IPS-15b (cell line): ENCODE data around the gene CEP20.
"Not testable (repeated sequence)": the region's sequence is repeated elsewhere in the genome, so short reads cannot be mapped to it uniquely, and the experiment has no call there.

Experiments
- H3K27me3 ChIP-seq: one replicate; pipeline ENCODE4 v1.6.1; 2013; ENCODE audit warnings: low read length; ENCODE audit not compliant: control insufficient read depth, insufficient read depth
- H3K36me3 ChIP-seq: one replicate; pipeline ENCODE4 v1.6.1; 2013; ENCODE audit warnings: low read length; ENCODE audit not compliant: control insufficient read depth, insufficient read depth
- H3K4me1 ChIP-seq: one replicate; pipeline ENCODE4 v1.6.1; 2013; ENCODE audit warnings: mild to moderate bottlenecking, low read length; ENCODE audit not compliant: control insufficient read depth, insufficient read depth
- H3K4me3 ChIP-seq: one replicate; pipeline ENCODE4 v1.5.1; 2013; ENCODE audit warnings: low read depth, low read length
- H3K9ac ChIP-seq: one replicate; pipeline ENCODE4 v1.6.1; 2013; ENCODE audit warnings: low read depth, mild to moderate bottlenecking, low read length
- H3K9me3 ChIP-seq: one replicate; pipeline ENCODE4 v1.6.1; 2013; ENCODE audit warnings: mild to moderate bottlenecking, low read length; ENCODE audit not compliant: control insufficient read depth, insufficient read depth

CEP20 gene

DNA sequence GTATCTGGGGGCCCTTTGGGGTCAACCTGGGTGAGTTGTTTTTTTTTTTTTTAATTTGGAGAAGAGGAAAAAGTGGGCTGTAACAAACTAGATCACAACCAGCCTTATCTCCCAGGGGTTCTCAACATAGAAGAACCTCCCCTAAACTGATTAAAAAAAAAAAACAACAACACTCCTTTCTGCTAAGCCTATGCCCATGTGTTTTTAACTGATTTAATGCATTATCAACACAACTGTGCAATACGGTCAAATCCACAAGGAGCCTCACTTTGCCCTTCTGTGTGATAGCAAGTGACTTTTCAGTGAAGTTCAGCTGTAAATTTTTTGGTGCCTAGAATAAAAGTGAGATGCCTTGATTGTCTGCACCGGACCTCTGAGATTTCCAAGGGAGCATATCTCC is 32.2 kb downstream of the CEP20 start:
- H3K9me3 ChIP-seq: no peaks in the 10 kb centered on the region
- H3K9ac ChIP-seq: no peak overlapping the region
- peaks cover 44% of the 10 kb centered on the region for H3K27me3 ChIP-seq
- no peak overlapping the region for H3K4me3 ChIP-seq
- H3K36me3 ChIP-seq: no peaks in the 10 kb centered on the region
- H3K4me1 ChIP-seq: peaks cover 2% of the 10 kb centered on the region

DNA sequence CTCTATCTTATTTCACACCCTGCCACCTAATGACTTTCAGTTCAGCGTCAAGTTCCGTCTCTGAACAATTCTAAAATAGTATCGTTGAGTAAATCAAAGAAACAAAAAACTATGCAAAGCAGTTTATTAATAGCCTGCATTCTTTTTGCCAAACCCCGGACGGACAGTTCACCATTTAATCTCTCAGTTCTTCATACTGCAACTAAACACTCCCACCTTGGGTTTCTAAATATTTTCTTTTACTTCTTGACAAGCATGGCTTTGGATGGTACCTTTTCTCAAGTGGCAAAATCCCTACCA is 32.7 kb downstream of the CEP20 start:
- Histone ChIP-seq H3K36me3 (no peaks in the 10 kb centered on the region), H3K4me3 (no peak overlapping the region), H3K27me3 (peaks cover 44% of the 10 kb centered on the region), H3K9me3 (no peaks in the 10 kb centered on the region), H3K9ac (no peak overlapping the region), H3K4me1 (peaks cover 2% of the 10 kb centered on the region)

DNA sequence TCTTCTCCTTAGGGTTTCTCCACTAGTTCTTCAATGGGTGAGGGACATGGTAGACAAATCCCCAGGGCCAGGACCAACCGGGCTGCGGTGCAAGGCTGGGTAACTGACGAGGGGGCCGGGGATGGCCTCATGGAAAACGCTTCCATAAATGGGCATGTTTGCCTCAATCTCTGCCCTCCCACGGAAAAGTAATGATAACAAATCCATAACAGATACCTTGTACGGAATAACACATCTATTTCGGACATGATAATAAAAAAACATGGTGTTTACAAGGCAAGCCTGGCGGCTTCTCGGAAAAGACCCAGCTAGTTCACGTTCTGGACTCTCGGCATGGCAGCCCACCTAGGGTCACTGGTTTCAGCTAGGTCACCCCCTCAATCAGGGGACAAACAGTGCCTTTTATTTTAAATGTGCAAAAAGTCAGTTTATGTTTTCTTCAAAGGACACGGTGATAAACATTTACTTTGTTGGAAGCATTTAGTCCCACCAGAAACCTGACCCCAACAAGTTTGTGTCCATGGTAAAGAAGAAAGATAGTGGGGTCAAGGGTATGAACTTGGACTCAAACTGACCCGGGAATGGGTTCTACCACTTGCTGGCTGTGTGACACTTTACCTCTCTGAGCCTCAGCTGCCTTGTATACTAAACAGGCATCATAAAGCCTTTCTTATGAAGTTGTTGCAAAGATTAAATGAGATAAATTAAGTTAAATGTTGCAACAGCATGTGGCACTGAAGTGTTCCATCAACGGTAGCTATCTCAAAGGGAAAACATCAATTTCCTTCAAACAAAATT is 33.3 kb downstream of the CEP20 start:
- no peaks in the 10 kb centered on the region for H3K36me3 ChIP-seq
- no peak overlapping the region for H3K9ac ChIP-seq
- peaks cover 2% of the 10 kb centered on the region for H3K4me1 ChIP-seq
- peaks cover 44% of the 10 kb centered on the region for H3K27me3 ChIP-seq
- no peak overlapping the region for H3K4me3 ChIP-seq
- no peaks in the 10 kb centered on the region for H3K9me3 ChIP-seq

GRCh38 chr16:15854061-15854460 is 34.3 kb downstream of the CEP20 start:
- Histone ChIP-seq H3K4me1 (peaks cover 2% of the 10 kb centered on the region), H3K27me3 (peaks cover 40% of the 10 kb centered on the region)

DNA sequence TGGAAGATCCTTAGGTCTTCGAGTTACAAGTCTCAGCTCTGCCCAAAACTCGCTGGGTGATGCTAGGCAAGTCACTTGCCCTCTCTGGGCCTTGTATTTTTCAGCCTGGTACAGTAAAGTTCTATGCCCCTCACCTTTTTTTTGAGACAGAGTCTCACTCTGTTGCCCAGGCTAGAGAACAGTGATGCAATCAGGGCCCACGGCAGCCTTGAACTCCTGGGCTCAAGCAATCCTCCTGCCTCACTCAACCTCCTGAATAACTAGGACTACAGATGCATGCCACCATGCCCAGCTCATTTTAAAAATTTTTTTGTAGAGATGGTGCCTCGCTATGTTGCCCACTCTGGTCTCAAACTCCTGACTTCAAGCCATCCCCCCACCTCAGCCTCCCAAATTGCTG is 35.4 kb downstream of the CEP20 start:
- Histone ChIP-seq H3K9ac (no peak overlapping the region), H3K4me1 (peaks cover 2% of the 10 kb centered on the region), H3K4me3 (no peak overlapping the region), H3K9me3 (no peaks in the 10 kb centered on the region), H3K27me3 (peaks cover 35% of the 10 kb centered on the region), H3K36me3 (no peaks in the 10 kb centered on the region)

More at GRCh38 chr16:15854061-15854460, 34.3 kb downstream of the CEP20 start:
- Histone ChIP-seq H3K9ac (no peak overlapping the region), H3K4me3 (no peak overlapping the region), H3K36me3 (no peaks in the 10 kb centered on the region), H3K9me3 (no peaks in the 10 kb centered on the region)

DNA sequence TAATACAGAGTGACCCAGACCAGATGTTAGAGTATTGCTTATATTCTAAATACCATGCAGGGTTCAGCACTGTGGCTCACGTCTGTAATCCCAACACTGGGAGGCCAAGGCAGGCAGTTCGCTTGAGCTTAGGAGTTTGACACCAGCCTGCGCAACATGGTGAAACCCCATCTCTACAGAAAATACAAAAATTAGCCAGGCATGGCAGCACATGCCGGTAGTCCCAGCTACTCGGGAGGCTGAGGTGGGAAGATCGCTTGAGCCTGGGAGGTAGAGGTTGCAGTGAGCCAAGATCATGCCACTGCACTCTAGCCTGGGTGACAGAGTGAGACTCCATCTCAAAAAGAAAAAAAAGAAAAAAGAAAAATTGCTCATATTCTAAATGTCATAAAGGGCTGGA is 37.8 kb downstream of the CEP20 start:
- not testable (repeated sequence) for H3K36me3 ChIP-seq, H3K4me3 ChIP-seq, H3K4me1 ChIP-seq, H3K9me3 ChIP-seq, H3K9ac ChIP-seq
- H3K27me3 ChIP-seq: peaks cover 13% of the 10 kb centered on the region

GRCh38 chr16:15849209-15849981 is 39.0 kb downstream of the CEP20 start:
- no peaks in the 10 kb centered on the region for H3K36me3 ChIP-seq
- H3K27me3 ChIP-seq: peaks cover 4% of the 10 kb centered on the region
- H3K9ac ChIP-seq: no peak overlapping the region

DNA sequence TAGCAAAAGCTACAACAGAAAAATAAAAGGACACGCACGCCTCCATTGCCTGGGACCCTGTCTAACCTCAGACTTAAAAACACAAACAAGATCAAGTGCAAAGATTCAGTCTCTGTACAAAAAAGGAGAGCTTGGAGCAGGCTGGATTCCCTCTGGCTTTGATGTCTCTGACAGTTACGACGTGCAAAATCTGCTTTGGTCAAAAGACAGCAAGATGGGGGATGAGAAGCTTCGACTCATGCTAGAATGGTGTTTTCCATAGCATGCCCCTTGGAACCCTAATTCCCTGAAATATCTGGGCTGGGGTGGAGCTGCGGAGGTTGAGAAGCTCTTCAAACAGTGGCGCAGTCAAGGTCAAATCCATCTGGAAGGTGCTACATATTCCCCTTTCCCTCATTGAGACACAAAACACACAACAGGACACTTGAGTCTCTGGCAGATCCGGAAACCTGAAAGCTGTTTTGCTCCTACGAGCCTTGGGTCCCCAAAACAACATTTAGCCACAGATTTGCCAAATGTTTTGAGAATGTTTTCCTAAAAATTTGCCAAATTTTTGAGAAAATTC is 40.7 kb downstream of the CEP20 start:
- Histone ChIP-seq H3K36me3 (no peaks in the 10 kb centered on the region), H3K4me3 (no peak overlapping the region), H3K9me3 (no peaks in the 10 kb centered on the region), H3K9ac (no peak overlapping the region), H3K4me1 (no peaks in the 10 kb centered on the region), H3K27me3 (no peaks in the 10 kb centered on the region)

More at GRCh38 chr16:15849209-15849981, 39.0 kb downstream of the CEP20 start:
- no peaks in the 10 kb centered on the region for H3K9me3 ChIP-seq
- H3K4me1 ChIP-seq: no peaks in the 10 kb centered on the region
- H3K4me3 ChIP-seq: no peak overlapping the region

GRCh38 chr16:15846510-15846909 is 41.9 kb downstream of the CEP20 start:
- H3K9me3 ChIP-seq: no peaks in the 10 kb centered on the region
- H3K36me3 ChIP-seq: no peaks in the 10 kb centered on the region
- H3K4me1 ChIP-seq: no peaks in the 10 kb centered on the region
- H3K27me3 ChIP-seq: no peaks in the 10 kb centered on the region
- H3K9ac ChIP-seq: no peak overlapping the region
- no peak overlapping the region for H3K4me3 ChIP-seq

- Histone ChIP-seq H3K9me3 (no peaks in the 10 kb centered on the region), H3K36me3 (no peaks in the 10 kb centered on the region), H3K4me1 (no peaks in the 10 kb centered on the region), H3K27me3 (no peaks in the 10 kb centered on the region), H3K4me3 (no peak overlapping the region), H3K9ac (no peak overlapping the region)
These were observed 44.6 kb downstream of the CEP20 start for GRCh38 chr16:15843635-15844279.

DNA sequence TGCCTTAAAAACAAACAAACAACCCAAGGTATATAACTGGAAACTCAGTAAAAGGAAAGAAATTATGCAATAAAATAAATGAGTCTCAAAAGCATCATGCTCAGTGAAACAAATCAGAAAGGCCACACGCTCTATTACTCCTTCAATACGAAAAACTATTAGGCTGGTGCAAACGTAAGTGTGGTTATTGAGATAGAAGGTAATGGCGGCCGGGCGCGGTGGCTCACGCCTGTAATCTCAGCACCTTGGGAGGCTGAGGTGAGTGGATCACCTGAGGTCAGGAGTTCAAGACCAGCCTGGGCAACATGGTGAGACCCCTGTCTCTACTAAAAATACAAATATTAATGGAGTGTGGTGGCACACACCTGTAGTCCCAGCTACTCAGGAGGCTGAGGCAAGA is 49.2 kb downstream of the CEP20 start:
- H3K36me3 ChIP-seq, H3K27me3 ChIP-seq, H3K9ac ChIP-seq, H3K4me3 ChIP-seq, H3K4me1 ChIP-seq, H3K9me3 ChIP-seq: not testable (repeated sequence)
